Loucy (cell line): Measurements from ENCODE around the gene KRTAP10-11.

Experiments
- H2AFZ ChIP-seq: fragments of 200-600 bp; sonication (generic); 2 replicates; pipeline ENCODE4 v1.6.0; 2016; ENCODE audit warnings: antibody characterized with exemption, mild to moderate bottlenecking, low read length, moderate library complexity
- H3F3A ChIP-seq: fragments of 200-600 bp; 2 replicates; pipeline ENCODE4 v1.6.0; 2016; ENCODE audit warnings: antibody characterized with exemption, low read depth, mild to moderate bottlenecking
- H3K27me3 ChIP-seq: fragments of 200-600 bp; sonication (generic); 2 replicates; pipeline ENCODE4 v1.6.1; 2014; ENCODE audit warnings: low read length, mild to moderate bottlenecking; ENCODE audit not compliant: insufficient read depth, poor library complexity, severe bottlenecking
- H3K36me3 ChIP-seq: fragments of 200-600 bp; sonication (generic); 2 replicates; pipeline ENCODE4 v1.6.1; 2016; ENCODE audit warnings: low read length; ENCODE audit not compliant: insufficient read depth
- H3K4me1 ChIP-seq: fragments of 200-600 bp; sonication (generic); 2 replicates; pipeline ENCODE4 v1.5.1; 2014; ENCODE audit warnings: low read length, mild to moderate bottlenecking; ENCODE audit not compliant: insufficient read depth, poor library complexity, severe bottlenecking
- H3K4me2 ChIP-seq: fragments of 200-600 bp; sonication (generic); 2 replicates; pipeline ENCODE4 v1.6.0; 2014; ENCODE audit warnings: antibody characterized with exemption, low read length, low read depth, mild to moderate bottlenecking; ENCODE audit not compliant: poor library complexity, severe bottlenecking
- H3K4me3 ChIP-seq: fragments of 200-600 bp; sonication (generic); 2 replicates; pipeline ENCODE4 v1.5.1; 2014; ENCODE audit warnings: low read length, mild to moderate bottlenecking, mixed read lengths; ENCODE audit not compliant: poor library complexity, severe bottlenecking
- H3K79me2 ChIP-seq: fragments of 200-600 bp; sonication (generic); 2 replicates; pipeline ENCODE4 v1.6.1; 2014; ENCODE audit warnings: low read length; ENCODE audit not compliant: insufficient read depth
- H3K9ac ChIP-seq: fragments of 200-600 bp; sonication (generic); 2 replicates; pipeline ENCODE4 v1.6.0; 2014; ENCODE audit warnings: mild to moderate bottlenecking, low read depth, low read length, moderate library complexity; ENCODE audit not compliant: poor library complexity, severe bottlenecking
- H3K9me2 ChIP-seq: fragments of 200-600 bp; sonication (generic); replicated peaks from 2 replicates; pipeline ENCODE4 v1.6.1; 2016; ENCODE audit warnings: low read depth, low read length, mixed read lengths
- H3K9me3 ChIP-seq: fragments of 200-600 bp; sonication (generic); 2 replicates; pipeline ENCODE4 v1.6.1; 2014; ENCODE audit warnings: mild to moderate bottlenecking, antibody characterized with exemption, low read length, low read depth; ENCODE audit not compliant: insufficient read depth
- H4K20me1 ChIP-seq: fragments of 200-600 bp; sonication (generic); 2 replicates; pipeline ENCODE4 v1.6.0; 2014; ENCODE audit warnings: antibody characterized with exemption, low read length, mild to moderate bottlenecking; ENCODE audit not compliant: insufficient read depth, poor library complexity, severe bottlenecking
- EZH2phosphoT487 ChIP-seq: fragments of 200-600 bp; IDR thresholded peaks from 2 replicates; pipeline ENCODE4 v1.6.1; 2018; ENCODE audit warnings: antibody characterized with exemption, mild to moderate bottlenecking, moderate library complexity, borderline replicate concordance
- TF ChIP-seq, protein P1 (sequence below): fragments of 200-600 bp; sonication (generic); conservative IDR thresholded peaks from 2 replicates; pipeline ENCODE4 v1.5.1; 2014; ENCODE audit warnings: mild to moderate bottlenecking, antibody characterized with exemption, low read length

Gene KRTAP10-11

GRCh38 chr21:44649521-44650100, 3.4 kb downstream of the KRTAP10-11 start:
- H3F3A ChIP-seq, result no peaks in the 10 kb centered on the region
- H3K4me2 ChIP-seq, result no peak overlapping the region
- no peaks in the 10 kb centered on the region for H3K27me3 ChIP-seq
- TF ChIP-seq, protein P1, sequence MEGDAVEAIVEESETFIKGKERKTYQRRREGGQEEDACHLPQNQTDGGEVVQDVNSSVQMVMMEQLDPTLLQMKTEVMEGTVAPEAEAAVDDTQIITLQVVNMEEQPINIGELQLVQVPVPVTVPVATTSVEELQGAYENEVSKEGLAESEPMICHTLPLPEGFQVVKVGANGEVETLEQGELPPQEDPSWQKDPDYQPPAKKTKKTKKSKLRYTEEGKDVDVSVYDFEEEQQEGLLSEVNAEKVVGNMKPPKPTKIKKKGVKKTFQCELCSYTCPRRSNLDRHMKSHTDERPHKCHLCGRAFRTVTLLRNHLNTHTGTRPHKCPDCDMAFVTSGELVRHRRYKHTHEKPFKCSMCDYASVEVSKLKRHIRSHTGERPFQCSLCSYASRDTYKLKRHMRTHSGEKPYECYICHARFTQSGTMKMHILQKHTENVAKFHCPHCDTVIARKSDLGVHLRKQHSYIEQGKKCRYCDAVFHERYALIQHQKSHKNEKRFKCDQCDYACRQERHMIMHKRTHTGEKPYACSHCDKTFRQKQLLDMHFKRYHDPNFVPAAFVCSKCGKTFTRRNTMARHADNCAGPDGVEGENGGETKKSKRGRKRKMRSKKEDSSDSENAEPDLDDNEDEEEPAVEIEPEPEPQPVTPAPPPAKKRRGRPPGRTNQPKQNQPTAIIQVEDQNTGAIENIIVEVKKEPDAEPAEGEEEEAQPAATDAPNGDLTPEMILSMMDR, result no peak
- TF ChIP-seq EZH2phosphoT487, result no peak
- no peak overlapping the region for H3K9ac ChIP-seq
- peaks cover 3% of the 10 kb centered on the region; the same call in 1 of the 2 replicates for H3K9me3 ChIP-seq
- no peak overlapping the region for H2AFZ ChIP-seq
- no peaks in the 10 kb centered on the region for H3K9me2 ChIP-seq
- H3K79me2 ChIP-seq, result no peaks in the 10 kb centered on the region
- no peaks in the 10 kb centered on the region for H3K4me1 ChIP-seq
- no peak overlapping the region for H3K4me3 ChIP-seq
- no peaks in the 10 kb centered on the region for H3K36me3 ChIP-seq
- H4K20me1 ChIP-seq, result no peaks in the 10 kb centered on the region

DNA sequence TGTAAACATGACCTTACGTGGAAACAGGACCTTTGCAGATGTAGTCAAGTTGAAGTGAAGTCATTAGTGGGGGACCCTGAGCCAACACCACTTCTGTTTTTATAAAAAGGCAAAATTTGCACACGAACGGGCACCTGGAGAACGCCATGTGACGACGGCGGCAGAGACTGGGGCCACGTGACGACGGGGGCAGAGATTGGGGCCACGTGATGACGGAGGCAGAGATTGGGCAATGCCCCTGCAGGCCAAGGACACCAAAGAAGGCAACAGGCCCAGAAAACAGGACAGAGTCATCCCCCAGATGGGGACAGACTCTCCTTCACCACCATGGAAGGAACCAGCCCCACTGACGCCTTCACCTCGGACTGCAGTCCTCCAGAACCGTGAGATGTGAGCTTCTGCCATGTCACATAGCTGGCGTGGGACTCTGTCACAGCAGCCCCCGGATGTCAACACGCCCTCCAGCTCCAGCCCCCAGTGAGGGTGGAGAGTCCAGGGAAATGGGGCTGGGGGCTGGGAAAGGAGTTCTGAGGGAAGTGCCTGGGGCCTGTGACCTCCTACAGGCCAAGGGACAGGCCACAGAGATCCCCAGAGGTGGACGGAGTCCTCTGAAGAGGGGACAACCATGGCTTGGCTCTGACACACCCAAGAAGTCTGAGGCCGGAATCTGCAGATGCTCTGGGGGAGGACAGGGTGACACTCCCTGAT, 4.2 kb downstream of the KRTAP10-11 start:
- H3K9me3 ChIP-seq, result no peaks in the 10 kb centered on the region; the same call in 1 of the 2 replicates
- H3K27me3 ChIP-seq, result no peaks in the 10 kb centered on the region
- H3K4me1 ChIP-seq, result no peaks in the 10 kb centered on the region
- H3F3A ChIP-seq, result no peaks in the 10 kb centered on the region
- H3K9ac ChIP-seq, result no peak overlapping the region
- H3K4me3 ChIP-seq, result no peak overlapping the region
- no peaks in the 10 kb centered on the region for H3K9me2 ChIP-seq
- H3K36me3 ChIP-seq, result no peaks in the 10 kb centered on the region
- no peaks in the 10 kb centered on the region for H3K79me2 ChIP-seq
- H4K20me1 ChIP-seq, result no peaks in the 10 kb centered on the region
- TF ChIP-seq, protein P1, result no peak
- no peak for TF ChIP-seq EZH2phosphoT487
- H3K4me2 ChIP-seq, result no peak overlapping the region
- H2AFZ ChIP-seq, result no peak overlapping the region

DNA sequence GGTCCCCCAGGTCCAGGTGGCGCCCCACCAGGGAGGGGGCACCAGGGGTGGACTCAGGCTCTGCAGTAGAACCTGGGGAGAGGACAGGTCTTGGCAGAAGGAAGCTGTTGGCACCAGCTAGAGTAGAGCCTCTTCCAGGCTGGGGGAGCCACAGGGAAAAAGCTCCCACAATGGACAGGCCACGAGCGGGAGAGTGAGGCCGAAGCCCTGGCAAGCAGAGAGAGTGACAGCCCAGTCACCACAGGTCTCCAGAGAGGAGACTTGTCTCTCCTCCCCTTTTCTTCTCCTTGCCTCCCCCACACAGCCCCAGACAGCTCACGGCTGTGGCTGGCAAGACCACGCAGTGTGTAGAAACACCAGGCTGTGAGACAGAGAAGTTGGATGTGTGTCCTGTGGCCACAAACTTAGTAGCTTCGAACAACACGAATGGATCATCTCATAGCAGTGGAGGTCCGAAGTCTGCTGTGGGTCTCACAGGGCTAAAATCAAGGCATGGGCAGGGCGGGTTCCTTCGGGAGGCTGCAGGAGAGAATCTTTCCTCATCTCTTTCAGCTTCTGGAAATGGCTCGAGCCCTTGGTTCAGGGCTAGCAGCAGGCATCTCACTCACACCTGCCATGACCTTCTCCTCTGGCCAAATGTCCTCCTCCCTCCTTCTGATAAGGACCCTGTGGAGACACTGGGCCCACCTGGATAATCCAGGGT, 4.9 kb downstream of the KRTAP10-11 start:
- no peak overlapping the region for H3K4me2 ChIP-seq

More for the DNA sequence above, 4.9 kb downstream of the KRTAP10-11 start:
- Histone ChIP-seq H3K4me3 (no peak overlapping the region), H2AFZ (no peak overlapping the region), H3K9ac (no peak overlapping the region), H3K36me3 (no peaks in the 10 kb centered on the region), H3K9me2 (no peaks in the 10 kb centered on the region), H3K79me2 (no peaks in the 10 kb centered on the region), H3K4me1 (no peaks in the 10 kb centered on the region), H3K9me3 (peaks cover 1% of the 10 kb centered on the region; the same call in 1 of the 2 replicates), H4K20me1 (no peaks in the 10 kb centered on the region), H3F3A (no peaks in the 10 kb centered on the region), H3K27me3 (no peaks in the 10 kb centered on the region)
- TF ChIP-seq EZH2phosphoT487, result no peak
- TF ChIP-seq, protein P1, result no peak
